ENCODE results near the gene FIBP.
A peak's percentile ranks its signal among the peaks of the same experiment; 100 is the strongest.

The FIBP gene

DNA sequence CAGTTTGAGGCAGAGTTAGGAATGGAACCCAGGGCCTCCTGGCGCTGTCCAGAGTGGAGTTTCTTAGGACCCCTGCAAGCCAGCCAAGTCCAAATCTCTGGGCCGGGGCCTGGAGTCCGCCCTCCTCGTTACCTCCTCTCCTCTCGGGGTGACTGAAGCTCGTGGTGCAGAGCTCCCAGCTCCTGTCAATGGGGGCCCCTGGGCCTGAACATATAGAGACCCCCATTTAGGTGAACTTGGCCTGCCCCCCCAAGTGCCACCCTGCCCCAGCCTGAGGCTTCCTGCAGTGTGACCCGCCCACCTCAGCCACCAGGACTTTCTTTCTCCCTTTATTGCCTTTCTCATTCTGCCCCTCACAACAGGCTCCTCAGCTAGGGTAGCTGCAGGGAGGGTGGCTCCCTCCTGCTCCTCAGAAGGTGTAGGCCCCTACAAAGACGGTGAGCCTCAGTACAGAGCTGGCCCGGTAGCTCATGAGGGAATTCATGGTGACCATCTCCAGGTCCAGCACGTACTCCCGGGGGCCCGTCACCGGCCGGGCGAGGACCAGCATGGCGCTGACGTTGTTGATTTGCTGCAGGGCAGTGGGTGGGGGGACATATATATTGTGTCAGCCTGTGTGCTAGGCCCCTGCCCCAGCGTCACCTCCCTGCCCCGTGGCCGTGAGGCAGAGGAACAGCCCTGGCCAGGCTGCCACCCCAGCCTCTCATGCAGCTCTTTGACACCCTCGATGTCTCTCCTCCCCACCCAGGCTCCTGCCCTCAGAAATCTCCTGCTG, 21.6 kb downstream of the FIBP start:
- FAIRE-seq (no peak), DNase-seq (ENCODE audit: insufficient read length, low spot score) (no peak)
- no peak for TF ChIP-seq POLR2A (IDR thresholded peaks at IDR 0.05; ENCODE audit: low read depth, low read length)

DNA sequence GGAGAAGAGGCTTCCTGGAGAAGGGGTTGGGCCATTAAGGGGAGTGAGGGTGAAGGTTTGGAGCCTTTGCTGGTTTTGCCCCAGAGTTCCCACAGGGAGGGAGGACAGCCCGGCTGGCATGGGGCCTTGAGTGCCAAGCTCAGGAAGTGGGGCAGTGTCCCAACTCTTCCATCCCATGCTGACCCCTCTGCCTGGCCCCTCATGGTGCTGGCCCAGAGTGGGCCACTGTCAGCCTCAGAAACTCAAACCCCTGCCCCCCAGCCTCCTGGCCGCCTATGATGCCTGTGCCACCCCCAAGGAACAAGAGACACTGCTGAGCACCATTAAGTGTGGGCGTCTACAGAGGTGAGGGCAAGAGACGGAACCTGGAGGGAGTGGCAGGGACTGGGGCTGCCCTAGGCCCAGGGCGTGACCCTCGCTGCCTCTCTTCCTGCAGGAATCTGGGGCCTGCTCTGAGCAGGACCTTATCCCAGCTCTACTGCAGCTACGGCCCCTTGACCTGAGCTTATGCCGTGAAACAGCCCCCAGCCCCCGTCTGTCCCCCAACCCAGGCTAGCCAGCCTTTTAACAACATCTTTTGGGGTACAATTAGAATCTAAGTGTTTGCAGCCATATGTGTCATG, 22.6 kb downstream of the FIBP start:
- no peak for DNase-seq (ENCODE audit: insufficient read length, low spot score)
- TF ChIP-seq POLR2A (IDR thresholded peaks at IDR 0.05; ENCODE audit: low read depth, low read length): 0 out of 2 replicates have a peak, but pooled peaks have one; percentile 17
- no peak for FAIRE-seq

DNA sequence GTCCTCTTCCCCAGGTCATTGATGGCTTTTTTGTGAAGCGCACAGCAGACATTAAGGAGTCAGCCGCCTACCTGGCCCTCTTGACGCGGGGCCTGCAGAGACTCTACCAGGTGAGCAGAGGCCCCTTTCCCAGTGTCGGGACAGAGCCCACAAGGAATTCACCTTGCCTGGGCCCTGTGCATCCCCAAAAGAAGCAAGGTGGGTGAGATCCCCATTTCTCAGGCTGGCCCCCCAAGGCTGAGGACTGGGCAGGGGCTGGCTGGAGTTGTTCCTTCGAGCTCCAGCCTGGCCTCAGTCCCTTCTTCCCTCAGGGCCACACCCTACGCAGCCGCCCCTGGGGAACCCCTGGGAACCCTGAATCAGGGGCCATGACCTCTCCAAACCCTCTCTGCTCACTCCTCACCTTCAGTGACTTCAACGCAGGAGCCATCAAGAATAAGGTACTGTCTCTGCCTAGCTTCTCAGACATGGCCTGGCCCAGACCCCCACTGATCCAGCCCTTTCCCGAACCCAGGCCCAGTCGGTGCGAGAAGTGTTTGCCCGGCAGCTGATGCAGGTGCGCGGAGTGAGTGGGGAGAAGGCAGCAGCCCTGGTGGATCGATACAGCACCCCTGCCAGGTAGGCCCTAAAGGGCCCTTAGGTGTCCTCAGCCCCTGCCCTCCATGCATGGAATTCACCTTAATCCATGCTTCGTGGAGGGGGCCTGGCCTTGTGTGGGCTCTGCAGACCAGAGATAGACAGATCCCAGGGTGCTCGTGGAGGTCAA, 23.4 kb downstream of the FIBP start:
- no peak for TF ChIP-seq POLR2A (IDR thresholded peaks at IDR 0.05; ENCODE audit: low read depth, low read length)
- DNase-seq (ENCODE audit: insufficient read length, low spot score) (no peak), FAIRE-seq (no peak)

DNA sequence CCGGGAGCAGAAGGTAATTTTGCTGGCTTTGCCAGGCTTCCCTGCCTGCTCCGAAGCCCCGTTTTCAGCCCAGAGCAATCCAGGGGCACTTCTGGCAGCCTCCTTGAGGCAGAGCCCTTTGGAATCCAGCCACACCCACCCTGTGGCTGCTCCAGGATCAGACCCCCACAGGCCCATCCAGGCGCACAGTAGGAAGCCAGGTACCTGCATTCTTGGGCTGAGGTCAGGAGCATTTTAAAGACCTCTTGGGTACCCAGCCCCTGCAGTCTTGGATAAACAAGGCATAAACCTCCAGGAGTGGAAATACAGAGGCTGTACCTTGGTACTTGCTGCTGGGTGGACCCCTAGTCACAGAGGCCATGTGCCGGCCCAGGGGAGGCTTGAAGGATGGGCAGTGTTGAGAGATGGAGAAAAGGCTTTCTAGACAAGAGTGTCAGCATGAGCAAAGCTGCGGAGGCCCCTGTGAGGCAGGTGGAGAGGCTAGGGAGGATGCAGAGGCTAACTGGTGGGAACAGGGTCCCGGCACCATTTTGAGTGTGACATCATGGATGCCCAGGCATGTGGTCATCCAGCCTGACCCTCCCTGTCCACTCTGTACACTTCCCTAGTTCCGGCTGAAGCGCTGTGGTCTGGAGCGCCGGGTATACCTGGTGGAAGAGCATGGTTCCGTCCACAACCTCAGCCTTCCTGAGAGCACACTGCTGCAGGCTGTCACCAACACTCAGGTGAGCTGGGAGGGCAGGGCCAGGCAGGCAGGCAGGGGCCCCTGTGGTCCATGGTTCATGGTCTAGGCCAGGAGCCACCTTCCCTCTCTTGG, 24.2 kb downstream of the FIBP start:
- no peak for FAIRE-seq
- no peak for TF ChIP-seq POLR2A (IDR thresholded peaks at IDR 0.05; ENCODE audit: low read depth, low read length)
- no peak for DNase-seq (ENCODE audit: insufficient read length, low spot score)

DNA sequence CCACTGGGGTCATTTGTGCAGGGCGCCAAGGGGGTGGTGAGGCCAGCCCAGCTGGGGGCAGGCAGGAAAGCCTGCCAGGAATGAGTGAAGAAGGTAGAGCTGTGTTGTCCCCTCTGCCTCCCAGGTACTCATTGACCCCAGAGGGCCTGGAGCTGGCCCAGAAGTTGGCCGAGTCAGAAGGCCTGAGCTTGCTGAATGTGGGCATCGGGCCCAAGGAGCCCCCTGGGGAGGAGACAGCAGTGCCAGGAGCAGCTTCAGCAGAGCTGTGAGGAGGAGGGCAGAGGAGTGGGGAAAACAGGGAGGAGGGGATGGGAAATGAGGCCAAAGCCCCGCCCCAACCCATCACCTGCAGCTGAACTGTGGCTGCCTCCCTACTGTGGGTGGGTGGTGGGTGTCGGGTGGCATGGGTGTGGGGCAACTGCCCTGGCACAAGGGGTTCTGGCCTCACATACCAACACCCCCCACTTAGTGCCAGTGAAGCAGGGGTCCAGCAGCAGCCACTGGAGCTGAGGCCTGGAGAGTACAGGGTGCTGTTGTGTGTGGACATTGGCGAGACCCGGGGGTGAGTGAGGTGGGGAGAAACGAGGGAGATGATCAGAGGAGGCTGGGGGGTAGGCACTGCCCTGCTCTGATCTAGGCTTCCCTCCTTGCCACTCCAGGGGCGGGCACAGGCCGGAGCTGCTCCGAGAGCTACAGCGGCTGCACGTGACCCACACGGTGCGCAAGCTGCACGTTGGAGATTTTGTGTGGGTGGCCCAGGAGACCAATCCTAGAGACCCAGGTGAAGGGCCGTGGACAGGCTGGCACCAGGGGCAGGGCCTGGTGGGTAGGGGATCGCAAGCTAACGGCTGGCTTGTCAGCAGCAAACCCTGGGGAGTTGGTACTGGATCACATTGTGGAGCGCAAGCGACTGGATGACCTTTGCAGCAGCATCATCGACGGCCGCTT, 25.1 kb downstream of the FIBP start:
- FAIRE-seq: no peak
- DNase-seq (ENCODE audit: insufficient read length, low spot score): no peak
- no peak for TF ChIP-seq POLR2A (IDR thresholded peaks at IDR 0.05; ENCODE audit: low read depth, low read length)

DNA sequence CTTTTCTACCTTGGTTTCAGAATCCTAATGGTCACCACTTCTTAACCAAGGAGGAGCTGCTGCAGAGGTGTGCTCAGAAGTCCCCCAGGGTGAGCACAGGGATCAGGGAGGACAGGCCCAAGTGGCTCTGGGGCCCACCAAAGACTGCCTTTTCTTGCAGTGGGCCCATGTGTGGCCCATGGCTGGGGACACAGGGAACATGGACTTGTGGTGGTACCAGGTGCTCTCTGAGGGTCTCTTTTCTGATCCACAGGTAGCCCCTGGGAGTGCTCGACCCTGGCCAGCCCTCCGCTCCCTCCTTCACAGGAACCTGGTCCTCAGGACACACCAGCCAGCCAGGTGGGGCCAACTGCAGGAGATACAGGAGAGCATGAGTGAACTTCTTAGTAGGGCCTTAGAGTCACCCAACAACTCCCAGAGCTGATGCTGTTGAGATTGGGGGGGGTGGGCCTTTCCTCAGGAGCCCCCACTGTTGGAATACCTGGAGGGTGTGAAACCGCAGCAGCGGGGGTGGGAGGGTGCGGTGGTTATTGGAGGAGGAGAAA, 26.0 kb downstream of the FIBP start:
- no peak for DNase-seq (ENCODE audit: insufficient read length, low spot score)
- FAIRE-seq: no peak
- TF ChIP-seq POLR2A (IDR thresholded peaks at IDR 0.05; ENCODE audit: low read depth, low read length): no peak

DNA sequence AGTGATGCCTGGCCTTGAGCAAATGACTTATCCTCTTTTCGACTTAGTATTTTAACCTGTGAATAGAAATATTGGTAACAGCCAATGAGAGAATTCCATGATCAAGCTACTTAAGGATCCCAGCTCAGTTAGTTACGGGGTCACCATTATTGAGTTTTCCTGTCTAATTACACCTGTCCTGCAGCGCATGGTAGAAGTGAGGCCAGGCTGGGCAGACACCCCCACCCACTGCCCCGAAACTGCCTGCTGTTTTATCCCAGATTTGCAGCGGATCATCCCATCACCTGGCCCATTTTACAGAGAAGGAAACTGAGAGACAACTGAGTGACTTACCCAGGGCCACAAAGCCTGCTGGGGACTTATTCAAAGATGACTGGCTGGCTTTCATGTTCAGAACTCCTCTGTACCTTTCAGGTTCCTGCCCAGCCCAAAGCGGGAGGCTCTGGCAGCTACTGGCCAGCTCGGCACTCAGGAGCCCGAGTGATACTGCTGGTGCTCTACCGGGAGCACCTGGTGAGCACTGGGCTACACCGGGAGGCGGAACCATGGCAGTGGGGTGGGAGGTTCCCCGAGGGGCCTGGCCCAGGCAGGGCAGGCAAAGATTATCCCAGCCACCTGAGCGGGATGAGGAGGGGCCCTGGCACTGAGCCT, 26.6 kb downstream of the FIBP start:
- no peak for FAIRE-seq
- no peak for TF ChIP-seq POLR2A (IDR thresholded peaks at IDR 0.05; ENCODE audit: low read depth, low read length)
- no peak for DNase-seq (ENCODE audit: insufficient read length, low spot score)

DNA sequence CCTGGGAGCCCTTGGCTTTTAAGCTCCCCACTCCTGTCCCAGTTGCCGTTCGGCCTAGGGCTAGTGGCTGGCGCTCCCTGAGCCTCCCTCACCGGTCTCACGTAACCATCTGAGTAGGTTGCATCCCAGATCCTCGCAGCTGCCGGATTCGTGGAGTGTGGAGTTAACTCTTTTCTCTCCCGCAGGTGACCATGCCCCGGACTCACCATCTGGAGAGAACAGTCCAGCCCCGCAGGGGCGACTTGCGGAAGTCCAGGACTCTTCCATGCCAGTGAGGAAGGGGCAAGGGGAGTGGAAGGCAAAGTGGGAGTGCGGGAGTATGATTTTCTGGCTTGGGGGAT, 27.1 kb downstream of the FIBP start:
- no peak for TF ChIP-seq POLR2A (IDR thresholded peaks at IDR 0.05; ENCODE audit: low read depth, low read length)
- no peak for DNase-seq (ENCODE audit: insufficient read length, low spot score)
- FAIRE-seq: no peak

DNA sequence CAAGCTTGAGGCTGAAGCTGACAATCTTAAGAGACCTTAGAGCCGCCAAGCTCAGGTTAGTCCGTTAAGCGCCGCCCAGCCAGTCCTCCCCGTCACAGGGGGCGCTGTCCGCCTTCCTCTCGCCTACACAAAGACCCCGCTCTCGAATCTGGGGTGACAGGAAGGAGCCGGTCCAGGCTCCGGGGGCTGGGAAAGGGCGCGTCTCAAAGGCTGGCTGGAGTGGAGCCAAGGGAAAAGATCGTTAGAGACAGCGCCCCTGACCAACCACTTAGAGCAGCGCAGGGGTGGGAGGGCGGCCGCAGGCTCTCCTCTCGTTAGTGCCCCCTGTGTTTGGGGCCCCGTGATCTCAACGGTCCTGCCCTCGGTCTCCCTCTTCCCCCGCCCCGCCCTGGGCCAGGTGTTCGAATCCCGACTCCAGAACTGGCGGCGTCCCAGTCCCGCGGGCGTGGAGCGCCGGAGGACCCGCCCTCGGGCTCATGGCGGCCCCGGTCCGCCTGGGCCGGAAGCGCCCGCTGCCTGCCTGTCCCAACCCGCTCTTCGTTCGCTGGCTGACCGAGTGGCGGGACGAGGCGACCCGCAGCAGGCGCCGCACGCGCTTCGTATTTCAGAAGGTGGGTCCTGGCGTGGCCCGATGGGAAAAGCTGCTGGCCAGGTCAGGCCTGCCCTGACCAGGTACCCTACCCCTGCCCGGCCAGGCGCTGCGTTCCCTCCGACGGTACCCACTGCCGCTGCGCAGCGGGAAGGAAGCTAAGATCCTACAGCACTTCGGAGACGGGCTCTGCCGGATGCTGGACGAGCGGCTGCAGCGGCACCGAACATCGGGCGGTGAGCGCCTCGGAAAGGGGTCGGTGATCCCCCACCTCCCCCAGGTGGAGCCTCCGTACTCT, 27.8 kb downstream of the FIBP start, which contains the start of gene MUS81:
Gene MUS81 (plus strand): TSS at position 156 of the 887 bp plus-strand sequence. CDS start 321 bp downstream, at position 477.
- DNase-seq (ENCODE audit: insufficient read length, low spot score): peak; percentile 89
- peak; percentile 77 for TF ChIP-seq POLR2A (IDR thresholded peaks at IDR 0.05; ENCODE audit: low read depth, low read length)
- FAIRE-seq: no peak

DNA sequence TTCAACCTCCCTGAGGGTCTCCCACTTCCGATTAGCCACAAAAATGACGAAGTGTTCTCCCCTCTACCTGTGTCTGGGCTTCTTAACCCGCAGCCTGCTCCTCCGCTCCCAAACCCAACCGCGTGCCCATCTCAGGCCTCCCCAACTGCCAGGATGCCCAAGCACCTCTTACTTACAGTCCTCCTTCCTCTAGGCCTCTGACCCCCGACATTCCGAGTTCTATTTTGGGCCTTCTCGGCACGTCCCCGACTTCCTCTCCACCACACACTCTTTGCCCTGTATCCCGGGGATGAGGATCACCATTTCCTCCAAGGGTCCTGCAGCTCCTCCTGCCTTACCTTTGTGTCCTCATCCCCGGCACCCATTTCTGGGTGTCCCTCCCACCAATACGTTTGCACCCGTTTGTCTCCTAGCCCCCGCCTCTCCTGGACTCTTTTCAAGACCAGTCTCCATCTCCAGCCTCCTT, 28.4 kb downstream of the FIBP start:
- no peak for TF ChIP-seq POLR2A (IDR thresholded peaks at IDR 0.05; ENCODE audit: low read depth, low read length)
- no peak for FAIRE-seq
- DNase-seq (ENCODE audit: insufficient read length, low spot score): no peak
